RWPE2 (cell line): ENCODE data around the gene RBKS.

Source experiments
- ATAC-seq: fragments of 200-7000 bp; cut with Tn5 transposase; 3 replicates; pipeline ENCODE4 v1.9.1; 2021; ENCODE audit warnings: low read depth
- DNase-seq: peaks from one replicate; pipeline ENCODE4 v3.0.0-alpha.2; 2020; ENCODE audit warnings: low spot score
- H3K27ac ChIP-seq: fragments of 450-650 bp; 2 replicates; pipeline ENCODE4 v1.5.1; 2017; ENCODE audit warnings: mild to moderate bottlenecking; ENCODE audit not compliant: poor library complexity, severe bottlenecking
- H3K27me3 ChIP-seq: fragments of 250-450 bp; sonication (Bioruptor Pico); 2 replicates; pipeline ENCODE4 v1.5.1; 2021; ENCODE audit warnings: mild to moderate bottlenecking, moderate library complexity; ENCODE audit not compliant: insufficient read depth, poor library complexity, severe bottlenecking
- H3K36me3 ChIP-seq: fragments of 250-450 bp; sonication (Bioruptor Pico); 2 replicates; pipeline ENCODE4 v1.5.1; 2020; ENCODE audit warnings: low read depth, mild to moderate bottlenecking, moderate library complexity
- H3K4me1 ChIP-seq: fragments of 250-450 bp; sonication (Bioruptor Pico); 2 replicates; pipeline ENCODE4 v1.5.1; 2021; ENCODE audit warnings: mild to moderate bottlenecking, moderate library complexity; ENCODE audit not compliant: insufficient read depth, poor library complexity, severe bottlenecking
- H3K4me3 ChIP-seq: fragments of 250-450 bp; sonication (Bioruptor Pico); 2 replicates; pipeline ENCODE4 v1.5.1; 2021; ENCODE audit warnings: mild to moderate bottlenecking, moderate library complexity; ENCODE audit not compliant: severe bottlenecking
- H3K9me3 ChIP-seq: fragments of 250-450 bp; sonication (Bioruptor Pico); 2 replicates; pipeline ENCODE4 v1.5.1; 2021; ENCODE audit warnings: mild to moderate bottlenecking, moderate library complexity; ENCODE audit not compliant: severe bottlenecking
- CTCF ChIP-seq: fragments of 450-650 bp; IDR thresholded peaks from one replicate; pipeline ENCODE4 v1.5.1; 2017; ENCODE audit warnings: mild to moderate bottlenecking, moderate library complexity; ENCODE audit not compliant: poor library complexity, severe bottlenecking

The RBKS gene

DNA sequence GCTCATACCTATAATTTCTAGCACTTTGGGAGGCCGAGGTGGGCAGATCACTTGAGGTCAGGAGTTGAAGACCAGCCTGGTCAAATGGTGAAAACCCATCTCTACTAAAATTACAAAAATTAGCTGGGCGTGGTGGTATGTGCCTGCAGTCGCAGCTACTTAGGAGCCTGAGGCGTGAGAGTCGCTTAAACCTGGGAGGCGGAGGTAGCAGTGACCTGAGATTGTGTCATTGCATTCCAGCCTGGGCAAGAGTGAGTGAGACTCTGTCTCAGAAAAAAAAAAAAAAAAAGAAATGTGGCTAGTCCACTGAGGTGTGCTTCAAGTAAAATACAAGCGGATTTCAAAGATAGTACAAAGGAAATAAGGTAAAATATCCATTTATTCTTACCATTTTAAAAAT is 46.2 kb downstream of the RBKS start:
- H3K27ac ChIP-seq: no peak overlapping the region
- H3K27me3 ChIP-seq: no peaks in the 10 kb centered on the region
- no peaks in the 10 kb centered on the region for H3K36me3 ChIP-seq
- peaks cover 14% of the 10 kb centered on the region for H3K4me1 ChIP-seq
- TF ChIP-seq CTCF: no peak
- H3K9me3 ChIP-seq: no peaks in the 10 kb centered on the region
- ATAC-seq (no peak), DNase-seq (no peak)
- no peak overlapping the region for H3K4me3 ChIP-seq

- Histone ChIP-seq H3K27ac (no peak overlapping the region), H3K4me3 (no peak overlapping the region), H3K9me3 (no peaks in the 10 kb centered on the region), H3K27me3 (no peaks in the 10 kb centered on the region), H3K4me1 (peaks cover 14% of the 10 kb centered on the region), H3K36me3 (no peaks in the 10 kb centered on the region)
- ATAC-seq (no peak), DNase-seq (no peak)
- no peak for TF ChIP-seq CTCF
Observed at GRCh38 chr2:27842894-27843293, 47.3 kb downstream of the RBKS start.

GRCh38 chr2:27839022-27839618 is 51.1 kb downstream of the RBKS start:
- Histone ChIP-seq H3K27me3 (no peaks in the 10 kb centered on the region), H3K36me3 (no peaks in the 10 kb centered on the region), H3K4me3 (no peak overlapping the region), H3K4me1 (peaks cover 4% of the 10 kb centered on the region), H3K9me3 (no peaks in the 10 kb centered on the region), H3K27ac (no peak overlapping the region)
- TF ChIP-seq CTCF: no peak
- DNase-seq (no peak), ATAC-seq (no peak)

DNA sequence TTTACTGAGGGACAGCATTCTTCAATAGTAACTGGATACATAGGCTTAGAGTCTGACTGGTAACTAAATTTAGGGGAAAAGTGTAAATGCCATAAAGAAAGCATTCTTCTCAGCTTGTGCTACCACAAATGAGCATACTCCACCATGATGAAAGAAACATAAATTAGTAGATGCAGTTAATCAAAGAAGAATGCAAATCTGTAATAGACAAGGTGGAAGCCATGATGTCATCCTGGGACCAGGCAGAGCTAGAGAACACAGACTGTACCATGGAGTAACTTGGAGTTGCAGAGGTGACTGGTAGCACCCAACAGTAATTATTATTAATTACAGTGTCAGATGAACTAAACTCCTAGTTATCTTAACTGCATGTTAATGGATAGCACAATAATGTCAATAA is 51.7 kb downstream of the RBKS start:
- no peak for ATAC-seq
- H3K9me3 ChIP-seq: no peaks in the 10 kb centered on the region

More for the DNA sequence above, 51.7 kb downstream of the RBKS start:
- TF ChIP-seq CTCF: no peak
- Histone ChIP-seq H3K4me1 (no peaks in the 10 kb centered on the region), H3K27me3 (no peaks in the 10 kb centered on the region), H3K36me3 (no peaks in the 10 kb centered on the region), H3K27ac (no peak overlapping the region), H3K4me3 (no peak overlapping the region)
- DNase-seq: no peak
